Hepatocyte (in vitro differentiated cells): ENCODE data around the gene LRRC4C.

ENCODE experiments used
- CTCF ChIP-seq: fragments of 200-600 bp; sonication (generic); IDR thresholded peaks from 2 replicates; pipeline ENCODE4 v1.5.1; 2016; ENCODE audit warnings: antibody characterized with exemption, mild to moderate bottlenecking; ENCODE audit not compliant: poor library complexity
- EZH2phosphoT487 ChIP-seq: fragments of 200-600 bp; sonication (generic); IDR thresholded peaks from one replicate; pipeline ENCODE4 v1.6.1; 2018; ENCODE audit warnings: antibody characterized with exemption, mild to moderate bottlenecking, low read depth, moderate library complexity; ENCODE audit not compliant: unreplicated experiment, severe bottlenecking

GRCh38 chr11:41486424-41486823 lies 27.0 kb upstream of the LRRC4C start:
- TF ChIP-seq EZH2phosphoT487, result no peak
- TF ChIP-seq CTCF, result no peak
